Retinal pigment epithelial cell (primary cell): Measurements from ENCODE around the gene RGS5.

ENCODE experiments used
- DNase-seq: peaks from one replicate; pipeline ENCODE4 v3.0.0-alpha.2; 2010; ENCODE audit warnings: low read depth
- H3K4me3 ChIP-seq: 2 replicates; pipeline ENCODE4 v1.5.1; 2011; ENCODE audit warnings: mild to moderate bottlenecking, low read length, control low read depth, moderate library complexity
- TF ChIP-seq, protein P1 (sequence below): conservative IDR thresholded peaks from 2 replicates; pipeline ENCODE4 v1.5.1; 2011; ENCODE audit warnings: low read depth, low read length, control low read depth, inconsistent platforms

RGS5 gene

DNA sequence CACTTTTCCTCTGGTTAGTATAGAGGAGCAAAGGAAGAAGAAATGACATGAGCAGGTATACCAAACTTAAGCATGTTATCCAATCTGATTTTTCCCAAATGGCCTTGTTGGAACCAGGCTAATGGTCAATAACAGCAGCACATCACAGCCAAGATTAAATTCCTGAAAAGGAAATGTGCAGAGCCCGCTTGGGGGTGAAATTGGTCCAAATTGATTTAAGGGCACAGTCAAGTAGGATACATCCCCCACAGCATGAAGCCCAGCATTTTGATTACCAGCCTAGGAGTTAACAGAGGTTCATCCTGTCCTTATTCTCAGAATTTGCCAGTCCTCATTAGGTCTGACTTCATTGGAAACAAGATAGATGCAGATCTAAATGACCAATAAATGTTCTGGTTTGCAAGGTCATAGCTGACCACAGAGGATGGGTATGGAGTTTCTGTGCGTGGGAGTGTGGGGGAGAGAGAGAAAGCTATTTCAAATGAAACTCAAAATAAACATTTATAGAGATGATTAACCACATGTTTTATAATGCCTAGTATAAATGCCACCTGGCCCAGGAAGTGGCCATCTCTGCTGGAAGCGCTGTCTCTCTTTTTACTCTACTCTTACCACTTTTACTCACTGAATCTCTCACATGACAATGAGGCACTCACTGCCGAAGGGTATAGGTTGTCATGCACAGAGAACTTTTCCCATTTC, 38.7 kb downstream of the RGS5 start:
- no peak for DNase-seq
- H3K4me3 ChIP-seq, result no peak overlapping the region
- TF ChIP-seq, protein P1, sequence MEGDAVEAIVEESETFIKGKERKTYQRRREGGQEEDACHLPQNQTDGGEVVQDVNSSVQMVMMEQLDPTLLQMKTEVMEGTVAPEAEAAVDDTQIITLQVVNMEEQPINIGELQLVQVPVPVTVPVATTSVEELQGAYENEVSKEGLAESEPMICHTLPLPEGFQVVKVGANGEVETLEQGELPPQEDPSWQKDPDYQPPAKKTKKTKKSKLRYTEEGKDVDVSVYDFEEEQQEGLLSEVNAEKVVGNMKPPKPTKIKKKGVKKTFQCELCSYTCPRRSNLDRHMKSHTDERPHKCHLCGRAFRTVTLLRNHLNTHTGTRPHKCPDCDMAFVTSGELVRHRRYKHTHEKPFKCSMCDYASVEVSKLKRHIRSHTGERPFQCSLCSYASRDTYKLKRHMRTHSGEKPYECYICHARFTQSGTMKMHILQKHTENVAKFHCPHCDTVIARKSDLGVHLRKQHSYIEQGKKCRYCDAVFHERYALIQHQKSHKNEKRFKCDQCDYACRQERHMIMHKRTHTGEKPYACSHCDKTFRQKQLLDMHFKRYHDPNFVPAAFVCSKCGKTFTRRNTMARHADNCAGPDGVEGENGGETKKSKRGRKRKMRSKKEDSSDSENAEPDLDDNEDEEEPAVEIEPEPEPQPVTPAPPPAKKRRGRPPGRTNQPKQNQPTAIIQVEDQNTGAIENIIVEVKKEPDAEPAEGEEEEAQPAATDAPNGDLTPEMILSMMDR, result no peak

DNA sequence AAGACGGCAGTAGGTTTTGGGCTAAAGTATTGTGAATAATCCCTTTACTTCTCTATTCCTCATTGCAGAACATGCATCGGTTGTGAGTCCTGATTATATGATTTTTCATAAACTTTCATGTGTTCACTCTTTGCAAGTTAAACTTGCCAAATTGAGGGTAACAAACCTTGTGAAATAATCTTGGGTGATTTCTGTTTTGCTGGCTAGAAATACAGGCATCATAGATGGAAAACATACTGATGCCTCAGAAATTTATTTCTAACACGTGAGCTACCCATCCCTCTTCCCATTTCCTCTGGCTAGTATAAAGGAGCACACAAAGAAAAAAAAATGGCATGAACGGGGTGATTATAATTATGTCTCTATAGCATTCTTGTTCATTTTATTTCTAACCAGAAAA, 39.6 kb downstream of the RGS5 start:
- no peak overlapping the region for H3K4me3 ChIP-seq
- no peak for DNase-seq
- TF ChIP-seq, protein P1, result no peak

DNA sequence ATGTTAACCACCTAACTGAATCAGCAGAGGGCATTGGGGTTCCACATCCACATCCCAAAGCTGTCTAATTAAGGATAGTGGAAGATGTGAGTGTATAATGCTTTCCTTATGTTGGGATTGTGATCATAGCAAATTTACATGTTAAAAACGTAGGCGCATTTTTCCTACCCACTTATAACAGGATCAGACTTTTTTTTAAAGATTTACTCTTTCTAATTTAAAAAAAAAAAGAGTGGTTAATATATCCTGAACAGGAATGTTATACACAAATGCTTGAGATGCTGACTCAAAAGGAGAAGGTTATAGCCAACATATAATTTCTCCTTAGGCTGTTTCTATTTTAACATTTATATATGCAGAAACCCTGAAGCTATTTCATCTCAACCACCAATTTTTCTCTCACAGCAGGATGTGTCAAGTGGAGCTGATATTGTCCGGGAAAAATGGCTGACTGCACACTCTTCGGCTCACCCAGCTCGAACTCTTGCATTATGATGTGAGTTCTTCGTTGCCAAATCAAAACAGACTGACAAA, 40.3 kb downstream of the RGS5 start:
- no peak overlapping the region for H3K4me3 ChIP-seq
- TF ChIP-seq, protein P1, result no peak
- no peak for DNase-seq

DNA sequence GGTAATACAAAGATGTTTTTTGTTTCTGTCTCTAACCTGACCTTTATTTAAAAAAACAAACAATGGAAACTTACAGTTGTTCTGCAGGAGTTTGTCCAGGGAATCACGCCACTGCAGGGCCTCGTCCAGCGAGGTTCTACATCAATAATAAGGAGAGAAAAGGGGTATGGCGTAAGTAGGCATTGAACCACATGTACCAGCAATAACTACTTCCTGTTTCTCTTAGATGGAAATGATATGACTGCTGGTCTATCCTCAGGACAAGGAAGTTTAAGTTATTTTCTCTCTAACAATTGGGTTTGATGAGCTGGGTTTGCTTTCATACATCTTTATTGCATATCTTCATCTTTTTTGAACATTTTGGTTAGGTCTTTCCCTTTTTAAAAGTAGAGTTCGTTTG, 40.9 kb downstream of the RGS5 start:
- no peak for DNase-seq
- TF ChIP-seq, protein P1, result no peak
- no peak overlapping the region for H3K4me3 ChIP-seq

DNA sequence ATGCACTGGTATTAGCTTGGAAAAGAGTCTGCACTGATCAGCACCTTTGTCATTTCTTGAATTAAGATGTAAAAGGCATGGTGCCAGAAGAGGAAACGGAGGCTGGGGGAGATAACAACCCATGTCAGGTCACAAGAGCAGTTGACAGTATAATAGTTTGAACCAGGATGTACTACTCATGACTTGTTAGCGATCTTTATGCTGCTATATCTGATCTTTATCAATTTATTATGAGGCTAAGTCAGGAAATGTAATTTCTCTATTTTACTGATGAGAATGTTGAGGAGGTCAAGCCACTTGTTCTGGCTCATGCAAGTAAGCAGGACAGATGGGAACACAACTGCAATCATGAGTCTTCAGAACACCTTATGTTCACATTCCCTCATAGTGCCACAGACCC, 41.4 kb downstream of the RGS5 start:
- no peak overlapping the region for H3K4me3 ChIP-seq
- TF ChIP-seq, protein P1, result no peak
- no peak for DNase-seq

DNA sequence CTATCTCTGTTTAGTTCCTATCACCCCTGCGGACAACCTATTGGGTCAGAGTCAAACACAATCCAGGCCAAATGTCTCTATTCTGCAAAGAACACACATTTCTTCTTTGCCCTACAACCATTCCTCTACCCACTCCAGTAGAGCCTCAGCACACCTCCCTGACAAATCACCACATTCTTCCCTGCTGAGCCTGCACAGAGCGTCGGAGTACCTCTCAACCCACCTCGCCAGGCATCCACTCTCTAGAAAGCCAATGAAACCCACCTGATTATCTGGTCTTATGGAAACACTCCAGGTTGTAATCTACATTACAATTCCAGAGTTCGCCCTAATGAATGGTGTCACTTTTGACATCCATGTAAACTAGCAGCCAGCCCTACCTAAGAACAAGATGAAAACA, 47.1 kb downstream of the RGS5 start:
- no peak overlapping the region for H3K4me3 ChIP-seq
- DNase-seq, result no peak
- TF ChIP-seq, protein P1, result no peak

DNA sequence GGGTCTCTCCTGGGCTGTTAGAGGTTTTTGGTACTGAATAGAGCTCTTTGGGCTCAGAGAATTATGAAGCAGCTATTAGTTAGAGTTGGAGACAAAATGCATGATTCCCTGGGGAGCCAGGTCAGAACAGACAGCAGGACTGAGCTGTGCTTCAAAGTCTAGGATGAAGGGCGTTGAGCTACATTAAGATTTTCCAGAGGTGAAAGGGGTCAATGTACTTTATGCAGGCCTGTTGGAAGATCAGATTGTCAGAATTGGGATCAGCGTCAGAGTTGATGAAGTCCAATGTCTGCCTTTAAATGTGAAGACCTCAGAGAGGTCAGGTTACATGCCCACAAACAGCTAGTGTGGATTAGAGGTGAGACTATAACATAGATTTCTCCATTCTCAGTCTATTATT, 53.8 kb downstream of the RGS5 start:
- H3K4me3 ChIP-seq, result no peak overlapping the region
- TF ChIP-seq, protein P1, result no peak
- no peak for DNase-seq
